Measurements from ENCODE around the gene ODC1.

DNA sequence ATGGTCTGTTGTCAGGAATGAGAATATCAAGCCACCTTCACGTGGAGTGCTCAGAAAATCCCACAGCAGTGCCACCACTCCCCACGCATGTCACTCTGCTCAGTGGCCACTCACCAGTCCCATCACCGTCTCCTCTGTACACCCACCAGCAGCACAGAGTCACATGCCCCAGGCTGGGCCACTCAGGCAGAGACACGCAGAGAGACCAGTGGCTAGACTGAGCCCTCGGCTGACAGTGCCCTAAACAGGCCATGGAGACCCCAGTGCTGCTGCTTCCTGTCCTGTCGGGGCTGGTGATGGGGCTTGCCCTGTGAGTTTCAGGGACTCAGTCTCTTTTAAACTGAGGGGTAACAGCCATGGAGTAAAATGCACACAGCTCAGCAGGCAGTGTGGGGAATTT is 25.9 kb downstream of the ODC1 start:
- no peak for TF ChIP-seq EP300 (IDR thresholded peaks at IDR 0.05)
- TF ChIP-seq, protein P1, sequence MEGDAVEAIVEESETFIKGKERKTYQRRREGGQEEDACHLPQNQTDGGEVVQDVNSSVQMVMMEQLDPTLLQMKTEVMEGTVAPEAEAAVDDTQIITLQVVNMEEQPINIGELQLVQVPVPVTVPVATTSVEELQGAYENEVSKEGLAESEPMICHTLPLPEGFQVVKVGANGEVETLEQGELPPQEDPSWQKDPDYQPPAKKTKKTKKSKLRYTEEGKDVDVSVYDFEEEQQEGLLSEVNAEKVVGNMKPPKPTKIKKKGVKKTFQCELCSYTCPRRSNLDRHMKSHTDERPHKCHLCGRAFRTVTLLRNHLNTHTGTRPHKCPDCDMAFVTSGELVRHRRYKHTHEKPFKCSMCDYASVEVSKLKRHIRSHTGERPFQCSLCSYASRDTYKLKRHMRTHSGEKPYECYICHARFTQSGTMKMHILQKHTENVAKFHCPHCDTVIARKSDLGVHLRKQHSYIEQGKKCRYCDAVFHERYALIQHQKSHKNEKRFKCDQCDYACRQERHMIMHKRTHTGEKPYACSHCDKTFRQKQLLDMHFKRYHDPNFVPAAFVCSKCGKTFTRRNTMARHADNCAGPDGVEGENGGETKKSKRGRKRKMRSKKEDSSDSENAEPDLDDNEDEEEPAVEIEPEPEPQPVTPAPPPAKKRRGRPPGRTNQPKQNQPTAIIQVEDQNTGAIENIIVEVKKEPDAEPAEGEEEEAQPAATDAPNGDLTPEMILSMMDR (IDR thresholded peaks at IDR 0.05): no peak
- no peak for TF ChIP-seq POLR2A (IDR thresholded peaks at IDR 0.05)

Data from tibial nerve (tissue), 4 donors.